HG03354 (cell line): ENCODE measurements around the gene METTL13.

Experiments used
- ATAC-seq: cut with Tn5 transposase; IDR thresholded peaks from one replicate; pipeline ENCODE4 v1.9.1; 2021; ENCODE audit warnings: mild to moderate bottlenecking; ENCODE audit not compliant: unreplicated experiment, poor library complexity, severe bottlenecking

Gene METTL13, protein sequence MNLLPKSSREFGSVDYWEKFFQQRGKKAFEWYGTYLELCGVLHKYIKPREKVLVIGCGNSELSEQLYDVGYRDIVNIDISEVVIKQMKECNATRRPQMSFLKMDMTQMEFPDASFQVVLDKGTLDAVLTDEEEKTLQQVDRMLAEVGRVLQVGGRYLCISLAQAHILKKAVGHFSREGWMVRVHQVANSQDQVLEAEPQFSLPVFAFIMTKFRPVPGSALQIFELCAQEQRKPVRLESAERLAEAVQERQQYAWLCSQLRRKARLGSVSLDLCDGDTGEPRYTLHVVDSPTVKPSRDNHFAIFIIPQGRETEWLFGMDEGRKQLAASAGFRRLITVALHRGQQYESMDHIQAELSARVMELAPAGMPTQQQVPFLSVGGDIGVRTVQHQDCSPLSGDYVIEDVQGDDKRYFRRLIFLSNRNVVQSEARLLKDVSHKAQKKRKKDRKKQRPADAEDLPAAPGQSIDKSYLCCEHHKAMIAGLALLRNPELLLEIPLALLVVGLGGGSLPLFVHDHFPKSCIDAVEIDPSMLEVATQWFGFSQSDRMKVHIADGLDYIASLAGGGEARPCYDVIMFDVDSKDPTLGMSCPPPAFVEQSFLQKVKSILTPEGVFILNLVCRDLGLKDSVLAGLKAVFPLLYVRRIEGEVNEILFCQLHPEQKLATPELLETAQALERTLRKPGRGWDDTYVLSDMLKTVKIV

GRCh38 chr1:171781176-171781875 is at the start of gene METTL13:
Gene METTL13, plus strand, starts transcription at chr1:171781660. Its CDS starts 308 bp downstream, at chr1:171781968.
- ATAC-seq: peak; percentile 99

DNA sequence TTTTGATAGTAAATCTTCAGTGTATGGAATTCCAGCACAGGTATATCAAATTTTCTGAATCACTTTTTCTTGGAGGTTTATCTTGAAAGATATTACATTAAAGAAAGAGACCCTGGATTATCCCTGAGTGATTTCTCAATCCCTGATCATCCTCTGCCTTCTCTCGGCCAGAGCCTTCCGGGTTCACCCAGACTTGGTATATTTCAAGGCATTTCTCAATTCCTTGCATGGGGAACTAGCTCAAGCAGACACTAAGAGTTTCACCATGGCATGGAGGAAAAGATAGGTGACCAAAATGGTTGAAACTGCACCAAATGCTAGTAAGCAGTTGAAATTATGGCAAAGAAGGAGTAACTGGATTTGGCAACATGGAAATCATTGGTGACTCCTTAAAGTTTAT is 45.3 kb upstream of the METTL13 start:
- ATAC-seq: no peak

DNA sequence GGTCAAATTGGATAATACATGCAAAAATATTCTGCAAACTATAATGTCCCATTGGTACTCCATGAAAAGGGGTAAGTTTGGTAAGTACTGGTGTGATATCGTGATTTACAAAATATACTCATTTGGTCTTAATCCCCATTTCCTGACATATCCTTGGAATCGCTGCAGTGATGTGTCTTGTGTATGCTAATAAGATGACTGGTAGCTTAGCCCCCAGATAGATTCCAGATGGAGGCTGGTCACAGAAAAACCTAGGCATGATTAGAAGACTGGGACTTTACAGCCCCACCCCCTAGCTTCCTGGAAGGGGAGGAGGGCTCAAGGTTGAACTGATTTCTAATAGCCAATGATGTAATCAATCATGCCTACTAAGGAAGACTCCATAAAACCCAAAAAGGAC is 42.5 kb upstream of the METTL13 start:
- no peak for ATAC-seq

DNA sequence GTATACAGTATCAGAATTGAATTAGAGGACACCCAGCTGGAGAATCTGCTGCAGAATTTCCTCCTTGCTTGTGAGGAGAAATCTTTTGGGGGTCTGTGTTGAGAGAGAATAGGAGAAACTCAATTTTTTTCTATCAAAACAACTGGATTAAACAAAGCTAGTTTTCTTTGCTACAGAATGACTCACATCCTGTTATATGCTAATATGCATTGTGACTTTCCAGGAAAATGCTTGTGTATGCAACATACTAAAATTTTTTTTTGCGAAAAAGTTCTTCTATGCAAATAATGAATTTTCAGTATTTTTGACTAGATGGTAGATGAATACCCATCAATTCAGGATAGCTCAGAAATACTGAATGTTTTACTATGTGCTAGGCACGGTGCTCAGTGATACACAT is 41.8 kb upstream of the METTL13 start:
- no peak for ATAC-seq

DNA sequence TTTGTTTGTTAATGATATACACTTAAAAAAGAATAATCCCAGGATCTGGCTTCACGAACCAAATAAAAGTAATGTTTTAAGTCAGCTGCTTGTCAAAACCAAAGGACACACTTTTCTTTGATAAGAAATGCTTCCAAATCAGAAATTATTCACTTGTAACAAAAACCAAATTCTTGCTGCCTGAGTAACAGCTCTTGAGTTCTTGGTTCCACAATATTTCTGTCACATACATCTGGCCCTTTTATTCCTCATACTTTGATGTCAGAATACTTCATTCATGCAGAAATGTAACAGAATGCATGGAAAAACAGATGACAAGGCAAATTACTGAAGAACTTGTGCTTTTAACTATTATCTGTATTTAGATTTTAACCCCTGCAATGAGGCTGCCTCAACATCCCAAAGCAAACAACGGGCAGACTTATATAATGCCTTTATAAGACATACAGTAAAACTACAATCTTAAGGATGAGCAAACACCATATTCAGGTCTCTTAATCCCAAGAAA is 41.0 kb upstream of the METTL13 start:
- ATAC-seq: no peak

DNA sequence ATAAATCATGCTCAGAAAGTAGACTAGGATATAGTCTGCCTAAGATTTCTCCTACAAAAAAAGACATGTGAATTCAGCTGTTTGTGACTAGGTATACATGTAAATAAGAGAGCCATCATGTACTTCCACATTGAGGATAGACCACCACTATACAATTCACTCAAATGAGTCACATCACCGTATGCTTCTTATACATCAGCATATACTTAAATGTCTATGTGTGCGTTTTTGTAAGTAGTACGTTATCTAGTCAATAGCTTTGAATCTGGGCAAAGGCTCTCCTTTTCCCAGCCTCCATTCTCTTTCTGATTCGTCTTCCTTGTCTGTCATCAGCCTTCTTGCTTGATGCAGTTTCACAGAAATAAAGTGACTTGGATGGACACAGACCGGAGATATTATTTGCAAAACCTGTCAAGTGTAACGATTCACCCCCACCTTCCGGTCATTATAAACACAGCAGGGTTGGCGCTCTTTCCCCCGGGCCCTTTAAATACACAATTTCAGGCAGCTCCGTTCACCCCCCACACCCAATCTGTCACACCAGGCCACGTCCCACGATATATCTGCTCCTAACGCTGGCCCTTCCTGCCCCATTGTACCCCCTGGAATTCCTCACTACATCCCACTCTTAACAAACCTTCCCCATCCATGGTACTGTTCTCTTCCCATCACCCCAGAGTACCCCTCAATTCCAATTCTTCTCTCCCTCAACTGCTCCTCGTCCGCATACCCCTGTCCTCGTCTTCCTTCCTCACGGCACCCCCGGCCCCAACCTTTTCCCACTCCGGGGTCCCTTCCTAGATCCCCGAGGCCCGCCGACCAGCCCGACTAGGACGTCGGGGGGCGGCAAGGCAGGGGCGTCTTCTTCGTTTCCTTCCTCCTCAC is 40.2 kb upstream of the METTL13 start:
- ATAC-seq: peak; percentile 43

- peak; percentile 94 for ATAC-seq
Observed at GRCh38 chr1:171741872-171742576, 39.4 kb upstream of the METTL13 start, which contains the start of gene VAMP4. Gene VAMP4, minus strand, starts transcription at chr1:171742065. Its CDS starts 3,651 bp downstream, at chr1:171738414.

- ATAC-seq: peak; percentile 3
Observed at GRCh38 chr1:171742577-171742922, 38.9 kb upstream of the METTL13 start.

- ATAC-seq: no peak
Observed at GRCh38 chr1:171743081-171743870, 38.2 kb upstream of the METTL13 start.

- no peak for ATAC-seq
Observed at GRCh38 chr1:171744986-171745385, 36.5 kb upstream of the METTL13 start.

GRCh38 chr1:171748651-171749050 is 32.8 kb upstream of the METTL13 start:
- no peak for ATAC-seq

GRCh38 chr1:171751221-171751620 is 30.2 kb upstream of the METTL13 start:
- ATAC-seq: no peak

DNA sequence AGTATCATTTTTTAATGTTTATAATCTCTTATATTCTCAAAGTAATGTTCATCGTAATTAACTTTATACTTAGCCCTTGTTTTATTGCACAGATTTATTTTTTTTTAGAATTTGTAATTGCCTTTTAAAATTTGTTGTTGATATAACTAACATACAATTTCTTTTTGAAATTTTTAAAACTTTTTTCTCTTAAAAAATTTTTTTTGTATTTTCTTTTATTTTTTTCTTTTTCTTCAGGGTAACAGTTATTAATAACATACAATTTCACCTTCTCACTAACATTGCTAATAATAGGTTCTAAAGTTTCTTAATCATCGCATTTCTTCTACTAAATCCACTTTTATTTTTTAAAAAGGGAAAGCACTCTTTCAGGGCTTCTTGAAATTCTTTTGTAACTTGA is 28.3 kb upstream of the METTL13 start:
- no peak for ATAC-seq

- ATAC-seq: no peak
Observed at GRCh38 chr1:171753685-171754352, 27.6 kb upstream of the METTL13 start.

DNA sequence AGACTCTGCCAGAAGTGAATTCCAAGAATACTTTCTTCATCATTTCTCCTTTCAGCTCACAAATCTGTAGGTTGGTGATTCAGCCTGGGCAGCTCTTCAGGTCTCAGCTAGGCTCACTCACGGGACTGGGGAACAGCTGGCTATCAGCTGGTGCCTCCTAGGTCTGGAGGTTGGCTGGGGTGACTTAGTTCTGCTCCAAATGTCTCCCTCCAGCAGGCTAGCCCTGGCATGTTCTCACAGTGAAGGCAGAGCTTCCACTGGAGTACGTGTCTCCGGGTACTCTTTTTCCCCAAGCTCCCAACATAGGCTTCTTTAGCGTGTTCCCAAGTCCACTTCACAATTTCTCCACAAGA is 27.1 kb upstream of the METTL13 start:
- ATAC-seq: no peak

DNA sequence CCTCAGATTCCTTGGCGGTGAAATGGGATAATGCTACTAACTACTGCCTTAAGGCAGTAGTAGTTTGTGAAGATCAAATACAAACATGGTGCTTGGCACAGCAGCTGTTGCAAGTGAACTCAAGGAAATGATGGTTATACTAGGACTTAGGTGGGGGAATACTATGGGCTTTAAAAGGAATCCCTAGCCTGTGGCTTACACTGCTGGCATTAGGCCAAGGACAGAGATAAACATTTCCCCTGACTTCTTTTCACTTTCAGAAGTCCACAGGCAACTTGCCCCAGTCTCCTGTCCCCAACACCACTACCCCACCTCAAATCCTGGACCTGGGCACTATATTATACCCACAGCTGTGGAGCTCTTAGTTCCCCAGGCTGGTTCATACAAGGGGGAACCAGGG is 26.5 kb upstream of the METTL13 start:
- no peak for ATAC-seq

DNA sequence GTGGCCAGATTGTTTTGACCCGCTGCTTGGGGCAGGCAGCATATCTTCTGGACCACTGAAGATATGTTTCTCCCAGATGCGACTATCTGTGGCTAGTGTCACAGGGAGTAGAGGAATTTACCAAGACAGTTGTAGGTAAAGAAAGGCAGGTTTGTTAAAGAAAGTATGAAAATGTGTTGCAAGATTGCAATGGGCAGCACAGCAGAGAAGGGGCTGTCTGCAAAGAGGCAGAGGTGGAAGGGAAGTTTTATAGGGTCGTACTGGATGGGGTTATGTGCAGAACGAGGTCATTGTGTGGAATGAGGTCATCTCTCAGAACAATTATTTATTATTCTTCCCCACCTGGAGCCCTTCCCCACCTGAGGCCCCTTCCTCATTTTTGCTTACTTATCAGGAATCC is 24.6 kb upstream of the METTL13 start:
- ATAC-seq: no peak

- ATAC-seq: no peak
Observed at GRCh38 chr1:171758011-171758410, 23.4 kb upstream of the METTL13 start.
